ENCODE measurements around the gene VTI1A. TPM values are rescaled to one million over a fixed set of nuclear protein-coding genes. Genes with fewer than 3 reads are reported as not detected.

Gene VTI1A
- total and polyA plus RNA-seq, 7 donors, result 10.8 to 80.3 (median 36.8) TPM

GRCh38 chr10:112607506-112607905, 160.5 kb downstream of the VTI1A start:
- no peaks in the 10 kb centered on the region for H3K4me1 ChIP-seq
- no peak overlapping the region for H3K27ac ChIP-seq
- no peaks in the 10 kb centered on the region for H3K9me3 ChIP-seq
- H3K4me3 ChIP-seq, result no peak overlapping the region
- no peak for DNase-seq
- no peaks in the 10 kb centered on the region for H3K27me3 ChIP-seq
- no peak for TF ChIP-seq POLR2AphosphoS5 (IDR thresholded peaks at IDR 0.05)
- TF ChIP-seq POLR2A (IDR thresholded peaks at IDR 0.05), result no peak
- TF ChIP-seq CTCF (IDR thresholded peaks at IDR 0.05), result no peak
- TF ChIP-seq EP300 (IDR thresholded peaks at IDR 0.05), result no peak
- 96 to 98% methylated on average over 2 of the region's 2 CpGs for WGBS, 2 donors
- intact Hi-C loops (cut with DNase I), result no loop called here
- H3K36me3 ChIP-seq, result no peaks in the 10 kb centered on the region

- Histone ChIP-seq H3K27ac (no peak overlapping the region), H3K4me1 (no peaks in the 10 kb centered on the region), H3K27me3 (no peaks in the 10 kb centered on the region), H3K4me3 (no peak overlapping the region), H3K9me3 (peaks cover 0 to 4% (median 1%) of the 10 kb centered on the region in 4 donors), H3K36me3 (no peaks in the 10 kb centered on the region)
- TF ChIP-seq POLR2A (IDR thresholded peaks at IDR 0.05), result no peak
- no peak for TF ChIP-seq POLR2AphosphoS5 (IDR thresholded peaks at IDR 0.05)
- no peak for TF ChIP-seq CTCF (IDR thresholded peaks at IDR 0.05)
- TF ChIP-seq EP300 (IDR thresholded peaks at IDR 0.05), result no peak
- no peak for DNase-seq
- 94 to 97% methylated on average over 7 of the region's 7 CpGs for WGBS, 2 donors
- intact Hi-C loops (cut with DNase I), result no loop called here
These were observed 166.6 kb downstream of the VTI1A start for GRCh38 chr10:112613620-112614019.

- H3K4me3 ChIP-seq, result no peak overlapping the region
- H3K36me3 ChIP-seq, result no peaks in the 10 kb centered on the region
- WGBS, 2 donors, result 90 to 94% methylated on average over 6 of the region's 6 CpGs
These were observed 167.1 kb downstream of the VTI1A start for GRCh38 chr10:112614072-112614471.

GRCh38 chr10:112614586-112614985, 167.6 kb downstream of the VTI1A start:
- no peak overlapping the region for H3K27ac ChIP-seq
- no peaks in the 10 kb centered on the region for H3K4me1 ChIP-seq
- intact Hi-C loops (cut with DNase I), result no loop called here
- no peak for DNase-seq
- no peak for TF ChIP-seq POLR2A (IDR thresholded peaks at IDR 0.05)
- TF ChIP-seq EP300 (IDR thresholded peaks at IDR 0.05), result no peak
- no peak for TF ChIP-seq CTCF (IDR thresholded peaks at IDR 0.05)
- TF ChIP-seq POLR2AphosphoS5 (IDR thresholded peaks at IDR 0.05), result no peak
- no peaks in the 10 kb centered on the region for H3K27me3 ChIP-seq
- H3K9me3 ChIP-seq, result peaks cover 0 to 4% (median 1%) of the 10 kb centered on the region in 4 donors
- no peaks in the 10 kb centered on the region for H3K36me3 ChIP-seq
- WGBS, 2 donors, result 93 to 97% methylated on average over 1 of the region's 1 CpG
- H3K4me3 ChIP-seq, result no peak overlapping the region

More at GRCh38 chr10:112614072-112614471, 167.1 kb downstream of the VTI1A start:
- Histone ChIP-seq H3K9me3 (peaks cover 0 to 4% (median 1%) of the 10 kb centered on the region in 4 donors), H3K4me1 (no peaks in the 10 kb centered on the region), H3K27me3 (no peaks in the 10 kb centered on the region), H3K27ac (no peak overlapping the region)
- no peak for TF ChIP-seq POLR2AphosphoS5 (IDR thresholded peaks at IDR 0.05)
- no peak for TF ChIP-seq CTCF (IDR thresholded peaks at IDR 0.05)
- TF ChIP-seq POLR2A (IDR thresholded peaks at IDR 0.05), result no peak
- TF ChIP-seq EP300 (IDR thresholded peaks at IDR 0.05), result no peak
- DNase-seq, result no peak
- intact Hi-C loops (cut with DNase I), result no loop called here

- WGBS, 2 donors, result 91 to 96% methylated on average over 1 of the region's 1 CpG
- intact Hi-C loops (cut with DNase I), result no loop called here
- TF ChIP-seq POLR2AphosphoS5 (IDR thresholded peaks at IDR 0.05) (no peak), POLR2A (IDR thresholded peaks at IDR 0.05) (no peak), EP300 (IDR thresholded peaks at IDR 0.05) (no peak), CTCF (IDR thresholded peaks at IDR 0.05) (no peak)
These were observed 168.3 kb downstream of the VTI1A start for GRCh38 chr10:112615269-112615668.

More at GRCh38 chr10:112615269-112615668, 168.3 kb downstream of the VTI1A start:
- Histone ChIP-seq H3K27me3 (no peaks in the 10 kb centered on the region), H3K27ac (no peak overlapping the region), H3K9me3 (peaks cover 0 to 4% (median 1%) of the 10 kb centered on the region in 4 donors), H3K36me3 (no peaks in the 10 kb centered on the region), H3K4me1 (no peaks in the 10 kb centered on the region), H3K4me3 (no peak overlapping the region)
- no peak for DNase-seq

All from sigmoid colon (tissue), 7 donors.